Astrocyte of the cerebellum (primary cell): Measurements from ENCODE around the gene PPM1H.

Experiments used
- DNase-seq: peaks from one replicate; pipeline ENCODE4 v3.0.0-alpha.2; 2011; ENCODE audit warnings: low read depth
- H3K4me3 ChIP-seq: 2 replicates; pipeline ENCODE4 v1.5.1; 2011; ENCODE audit warnings: mild to moderate bottlenecking, low read depth, low read length, moderate library complexity
- in situ Hi-C: cut with HindIII; loops from 2 replicates; pipeline ENCODE4 v1.10.0; 2017; ENCODE audit warnings: low sequenced_read_pairs
- TF ChIP-seq, protein P1 (sequence below): IDR thresholded peaks from 2 replicates; pipeline ENCODE4 v1.5.1; 2012; ENCODE audit warnings: low read length, low read depth, moderate library complexity, mild to moderate bottlenecking; ENCODE audit errors: missing control alignments

Gene PPM1H

DNA sequence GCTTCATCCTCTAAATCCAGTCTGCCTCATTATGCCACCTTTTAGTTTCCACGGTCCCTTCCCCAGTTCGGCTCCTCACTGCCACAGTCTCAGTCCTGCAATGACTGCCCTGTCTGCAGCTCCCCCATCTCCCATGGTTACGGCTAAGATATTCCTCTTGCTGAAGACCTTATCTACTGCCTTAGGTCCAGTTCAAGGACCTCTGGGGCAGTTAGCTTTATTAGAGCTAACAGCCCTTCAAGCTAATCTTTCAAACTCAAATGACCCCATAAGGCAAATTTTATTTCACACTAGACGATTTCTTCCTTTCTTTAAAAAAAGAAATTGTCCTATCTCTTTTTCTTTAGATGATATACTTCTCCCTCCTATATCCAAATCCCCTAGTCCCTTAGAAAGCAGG is 253.6 kb downstream of the PPM1H start:
- no peak overlapping the region for H3K4me3 ChIP-seq
- in situ Hi-C loops = no loop called here
- TF ChIP-seq, protein P1, sequence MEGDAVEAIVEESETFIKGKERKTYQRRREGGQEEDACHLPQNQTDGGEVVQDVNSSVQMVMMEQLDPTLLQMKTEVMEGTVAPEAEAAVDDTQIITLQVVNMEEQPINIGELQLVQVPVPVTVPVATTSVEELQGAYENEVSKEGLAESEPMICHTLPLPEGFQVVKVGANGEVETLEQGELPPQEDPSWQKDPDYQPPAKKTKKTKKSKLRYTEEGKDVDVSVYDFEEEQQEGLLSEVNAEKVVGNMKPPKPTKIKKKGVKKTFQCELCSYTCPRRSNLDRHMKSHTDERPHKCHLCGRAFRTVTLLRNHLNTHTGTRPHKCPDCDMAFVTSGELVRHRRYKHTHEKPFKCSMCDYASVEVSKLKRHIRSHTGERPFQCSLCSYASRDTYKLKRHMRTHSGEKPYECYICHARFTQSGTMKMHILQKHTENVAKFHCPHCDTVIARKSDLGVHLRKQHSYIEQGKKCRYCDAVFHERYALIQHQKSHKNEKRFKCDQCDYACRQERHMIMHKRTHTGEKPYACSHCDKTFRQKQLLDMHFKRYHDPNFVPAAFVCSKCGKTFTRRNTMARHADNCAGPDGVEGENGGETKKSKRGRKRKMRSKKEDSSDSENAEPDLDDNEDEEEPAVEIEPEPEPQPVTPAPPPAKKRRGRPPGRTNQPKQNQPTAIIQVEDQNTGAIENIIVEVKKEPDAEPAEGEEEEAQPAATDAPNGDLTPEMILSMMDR = no peak
- no peak for DNase-seq

DNA sequence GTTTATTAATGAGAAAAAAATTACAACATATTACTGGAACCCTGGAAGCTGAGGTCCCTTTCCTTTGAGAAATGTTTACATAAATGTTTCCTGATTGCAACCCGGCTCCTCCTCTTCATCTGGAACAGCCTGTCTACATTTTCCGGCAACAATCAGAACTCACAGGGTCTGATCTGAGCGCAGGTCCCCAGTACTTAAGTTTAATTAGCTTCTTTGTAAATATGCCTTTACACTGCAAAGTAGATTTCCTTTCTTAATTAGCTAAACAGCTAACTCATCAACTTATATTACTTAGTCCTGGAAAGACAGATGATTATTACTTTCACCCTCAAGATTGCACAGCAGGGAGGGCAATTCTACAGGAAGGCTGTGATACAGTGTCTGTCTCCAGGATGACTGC is 255.3 kb downstream of the PPM1H start:
- DNase-seq = no peak
- no peak overlapping the region for H3K4me3 ChIP-seq
- in situ Hi-C loops = no loop called here
- TF ChIP-seq, protein P1 = no peak

DNA sequence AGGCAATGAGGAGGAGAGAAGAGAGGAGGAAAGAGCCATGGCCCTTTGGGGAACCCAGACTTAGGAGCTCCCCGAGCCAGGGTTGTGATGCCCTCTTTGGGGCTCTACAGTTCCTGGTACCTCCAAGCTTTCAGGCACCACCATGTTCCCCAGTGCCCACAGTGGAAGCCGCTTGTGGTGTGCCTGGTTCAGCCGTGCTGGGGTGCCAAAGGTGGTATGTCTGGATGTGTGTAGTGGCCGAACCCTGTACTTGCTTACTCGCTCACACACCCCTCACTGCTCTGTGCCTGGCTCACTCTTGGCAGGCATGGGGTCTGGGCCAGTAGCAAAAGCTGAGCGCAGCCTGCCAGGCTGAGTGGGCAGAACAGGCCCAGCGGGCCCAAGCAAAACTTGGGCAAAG is 257.6 kb downstream of the PPM1H start:
- no peak for DNase-seq
- in situ Hi-C loops = no loop called here
- TF ChIP-seq, protein P1 = no peak
- no peak overlapping the region for H3K4me3 ChIP-seq

DNA sequence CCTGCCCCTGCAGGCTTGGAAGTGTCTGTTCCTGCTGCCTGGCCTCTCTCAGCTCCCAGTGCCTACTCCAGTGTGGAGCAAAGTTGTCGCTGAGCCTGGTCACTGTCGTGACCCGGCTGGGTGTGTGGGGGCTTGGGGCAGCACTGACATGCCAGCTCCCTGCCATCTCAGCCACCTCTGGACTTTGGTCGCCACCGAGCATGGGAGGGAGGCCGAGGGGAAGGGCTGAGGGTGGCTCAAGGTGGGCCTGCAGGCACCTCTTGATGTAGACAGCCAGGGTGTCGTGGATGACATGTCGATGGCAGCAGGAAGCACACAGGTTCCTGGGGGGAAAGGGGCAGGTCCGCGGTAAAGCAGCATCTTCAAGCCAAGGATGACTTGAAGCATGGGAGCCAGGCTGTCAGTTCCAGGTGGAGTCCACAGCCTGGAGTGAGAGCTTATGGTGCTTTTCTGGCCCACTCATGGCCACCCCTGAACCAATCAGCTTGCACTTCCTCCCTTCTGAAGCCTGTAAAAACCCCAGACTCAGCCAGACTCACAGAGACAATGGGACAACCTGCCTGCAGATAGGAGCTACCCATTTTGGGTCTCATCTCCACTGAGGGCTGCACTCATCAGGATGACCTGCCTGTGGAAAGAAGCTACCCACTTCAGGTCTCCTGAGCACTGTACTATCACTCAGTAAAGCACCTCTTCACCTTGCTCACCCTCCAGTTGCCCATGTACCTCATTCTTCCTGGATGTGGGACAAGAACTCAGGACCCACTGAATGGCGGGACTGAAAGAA is 258.2 kb downstream of the PPM1H start:
- TF ChIP-seq, protein P1 = no peak
- no peak for DNase-seq
- in situ Hi-C loops = no loop called here
- H3K4me3 ChIP-seq = no peak overlapping the region

DNA sequence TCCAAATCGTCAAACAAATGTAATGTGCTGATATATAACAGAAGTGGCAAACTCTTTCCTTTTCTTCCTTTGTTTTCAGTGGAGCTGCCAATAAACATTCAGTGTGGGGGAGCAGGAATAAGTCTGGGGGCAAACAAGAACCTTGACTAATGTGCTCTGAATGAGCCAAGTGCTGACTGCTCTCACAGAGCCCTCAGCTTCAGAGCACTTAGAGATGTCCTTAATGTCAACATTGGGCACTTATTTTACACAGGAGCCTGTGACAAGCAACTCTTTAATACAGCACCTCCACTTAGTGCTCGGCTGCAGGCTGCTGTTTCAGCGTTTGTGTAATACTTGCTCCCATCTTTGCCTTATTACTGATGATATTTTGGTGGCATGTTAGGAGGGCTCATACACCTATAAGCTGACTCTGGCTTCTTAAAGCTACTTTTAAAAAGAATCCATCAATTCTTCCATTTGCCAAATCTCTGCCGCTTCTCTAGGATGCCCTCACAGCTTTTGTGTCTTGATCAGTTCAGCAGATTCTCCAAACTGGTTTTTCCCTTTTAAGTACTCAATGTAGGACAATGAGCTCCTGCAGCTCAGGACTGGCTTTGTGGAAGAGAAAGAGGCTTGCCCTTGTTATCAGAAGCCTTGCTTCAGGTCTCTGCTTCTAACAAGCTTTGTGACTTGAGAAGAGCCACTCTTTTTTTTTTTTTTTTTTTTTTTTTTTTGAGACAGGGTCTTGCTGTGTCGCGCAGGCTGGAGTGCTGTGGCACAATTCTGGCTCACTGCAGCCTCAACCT is 261.7 kb downstream of the PPM1H start:
- no peak overlapping the region for H3K4me3 ChIP-seq
- in situ Hi-C loops = no loop called here
- DNase-seq = no peak
- TF ChIP-seq, protein P1 = no peak

DNA sequence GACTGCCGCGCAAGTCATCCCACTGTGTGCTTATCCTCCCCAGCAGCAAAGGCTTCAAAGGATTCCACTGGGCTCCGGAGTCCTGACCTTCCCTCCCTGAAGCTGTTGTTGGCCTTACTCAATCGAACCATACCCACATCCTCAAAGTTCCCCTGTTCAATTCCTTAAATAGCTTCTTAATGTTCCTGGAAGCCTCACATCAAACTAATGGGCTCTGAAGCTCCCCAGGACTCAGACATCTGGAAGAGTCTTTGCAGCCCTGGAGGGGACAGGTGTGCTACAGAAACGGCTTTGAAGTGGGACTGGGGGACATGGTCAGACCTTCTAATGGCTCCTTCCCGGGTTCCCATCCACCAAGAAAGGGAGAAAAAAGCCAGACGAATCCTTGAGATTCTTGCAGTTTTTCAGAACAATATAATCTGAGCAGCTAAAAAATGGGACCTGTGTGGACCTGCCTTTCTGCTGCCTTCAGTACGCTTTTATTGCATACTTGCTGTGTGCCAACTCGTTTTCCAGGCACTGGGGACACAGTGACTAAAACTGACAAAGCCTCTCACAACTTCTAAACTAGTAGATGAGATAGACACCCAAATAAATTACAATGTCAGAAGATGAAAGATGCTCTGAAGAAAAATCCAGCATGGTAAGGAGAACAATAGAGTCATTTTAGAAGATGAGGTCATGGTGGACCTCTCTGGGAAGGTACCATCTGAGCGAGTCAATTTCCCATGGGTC is 263.8 kb downstream of the PPM1H start:
- no peak overlapping the region for H3K4me3 ChIP-seq
- TF ChIP-seq, protein P1 = no peak
- in situ Hi-C loops = no loop called here
- no peak for DNase-seq
